Neural crest cell (in vitro differentiated cells): Measurements from ENCODE around the gene SYNGAP1. TPM values are rescaled to one million over a fixed set of nuclear protein-coding genes. Genes with fewer than 3 reads are reported as not detected.

Experiments used
- DNase-seq: peaks from one replicate; pipeline ENCODE4 v3.0.0; 2021; ENCODE audit warnings: low read depth, mixed read lengths, low spot score
- H3K27ac Mint-ChIP-seq: one replicate; pipeline ENCODE4 v1.8.0; 2021; ENCODE audit warnings: mild to moderate bottlenecking, mixed read lengths; ENCODE audit not compliant: unreplicated experiment
- H3K27me3 Mint-ChIP-seq: 2 replicates; pipeline ENCODE4 v1.8.0; 2021; ENCODE audit warnings: low read depth, mild to moderate bottlenecking, mixed read lengths
- H3K36me3 Mint-ChIP-seq: 2 replicates; pipeline ENCODE4 v1.8.0; 2021; ENCODE audit warnings: low read depth, mild to moderate bottlenecking, mixed read lengths
- H3K4me1 Mint-ChIP-seq: 2 replicates; pipeline ENCODE4 v1.8.0; 2021; ENCODE audit warnings: mixed read lengths
- H3K4me3 Mint-ChIP-seq: one replicate; pipeline ENCODE4 v1.8.0; 2021; ENCODE audit warnings: mild to moderate bottlenecking, mixed read lengths
- H3K9me3 Mint-ChIP-seq: 2 replicates; pipeline ENCODE4 v1.8.0; 2021; ENCODE audit warnings: mixed read lengths
- CTCF ChIP-seq: fragments of 200-600 bp; sonication (generic); conservative IDR thresholded peaks from 2 replicates; pipeline ENCODE4 v1.5.0; 2021; ENCODE audit warnings: antibody characterized with exemption, mild to moderate bottlenecking
- total RNA-seq: library from RNA; stranded (reverse); gene quantifications from 2 replicates; pipeline ENCODE4 v1.2.1, GENCODE V29; 2021

The SYNGAP1 gene
- total RNA-seq, 1 donor from 2014 or later = 72.4 TPM

- H3K9me3 Mint-ChIP-seq = peaks cover under 1% of the 10 kb centered on the region
- TF ChIP-seq CTCF = no peak
These were observed 33.6 kb downstream of the SYNGAP1 start for GRCh38 chr6:33453393-33454008.

GRCh38 chr6:33454009-33454946, 34.4 kb downstream of the SYNGAP1 start, which contains the start of gene ZBTB9:
TSS of gene ZBTB9 (plus strand) at chr6:33454576. CDS start at chr6:33455101, 525 bp downstream.
- Mint-ChIP-seq H3K9me3 (peaks cover 3% of the 10 kb centered on the region), H3K4me3 (peak within 1 kb of the TSS; percentile 96), H3K36me3 (peaks cover 30% of the 10 kb centered on the region), H3K27ac (peak within 1 kb of the TSS; percentile 95), H3K27me3 (peaks cover 5% of the 10 kb centered on the region), H3K4me1 (peaks cover 21% of the 10 kb centered on the region)
- TF ChIP-seq CTCF = no peak
- DNase-seq = peak; percentile 88

More at GRCh38 chr6:33453393-33454008, 33.6 kb downstream of the SYNGAP1 start:
- H3K27ac Mint-ChIP-seq = peak overlapping the region; percentile 4
- DNase-seq = no peak
- peaks cover 21% of the 10 kb centered on the region for H3K4me1 Mint-ChIP-seq
- H3K27me3 Mint-ChIP-seq = peaks cover 5% of the 10 kb centered on the region
- peak overlapping the region; percentile 96 for H3K4me3 Mint-ChIP-seq
- peaks cover 30% of the 10 kb centered on the region for H3K36me3 Mint-ChIP-seq

DNA sequence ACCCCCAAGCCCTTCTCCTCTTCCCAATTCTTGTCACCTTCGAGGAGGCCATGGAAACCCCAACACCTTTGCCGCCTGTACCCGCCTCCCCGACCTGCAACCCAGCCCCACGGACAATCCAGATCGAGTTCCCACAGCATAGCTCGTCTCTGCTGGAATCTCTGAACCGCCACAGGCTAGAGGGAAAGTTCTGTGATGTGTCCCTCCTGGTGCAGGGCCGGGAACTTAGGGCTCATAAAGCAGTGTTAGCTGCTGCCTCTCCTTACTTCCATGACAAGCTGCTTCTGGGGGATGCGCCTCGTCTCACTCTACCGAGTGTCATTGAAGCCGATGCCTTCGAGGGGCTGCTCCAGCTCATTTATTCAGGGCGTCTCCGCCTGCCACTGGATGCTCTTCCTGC, 35.2 kb downstream of the SYNGAP1 start:
- H3K36me3 Mint-ChIP-seq = peaks cover 30% of the 10 kb centered on the region
- no peak for DNase-seq
- H3K27me3 Mint-ChIP-seq = peaks cover 5% of the 10 kb centered on the region
- H3K27ac Mint-ChIP-seq = peak overlapping the region; percentile 67
- no peak for TF ChIP-seq CTCF
- H3K4me1 Mint-ChIP-seq = peaks cover 21% of the 10 kb centered on the region
- peaks cover 3% of the 10 kb centered on the region for H3K9me3 Mint-ChIP-seq
- H3K4me3 Mint-ChIP-seq = peak overlapping the region; percentile 96

DNA sequence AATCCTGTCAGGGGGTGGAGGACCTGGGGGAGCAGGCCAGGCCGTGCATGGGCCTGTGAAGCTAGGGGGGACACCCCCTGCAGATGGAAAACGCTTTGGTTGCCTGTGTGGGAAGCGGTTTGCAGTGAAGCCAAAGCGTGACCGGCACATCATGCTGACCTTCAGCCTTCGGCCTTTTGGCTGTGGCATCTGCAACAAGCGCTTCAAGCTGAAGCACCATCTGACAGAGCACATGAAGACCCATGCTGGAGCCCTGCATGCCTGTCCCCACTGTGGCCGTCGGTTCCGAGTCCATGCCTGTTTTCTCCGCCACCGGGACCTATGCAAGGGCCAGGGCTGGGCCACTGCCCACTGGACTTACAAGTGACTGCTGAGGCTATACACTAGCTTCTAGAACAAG, 36.3 kb downstream of the SYNGAP1 start:
- H3K36me3 Mint-ChIP-seq = peaks cover 30% of the 10 kb centered on the region
- H3K27me3 Mint-ChIP-seq = peaks cover 5% of the 10 kb centered on the region
- DNase-seq = no peak
- H3K4me3 Mint-ChIP-seq = peak overlapping the region; percentile 96
- no peak overlapping the region for H3K27ac Mint-ChIP-seq
- peaks cover 21% of the 10 kb centered on the region for H3K4me1 Mint-ChIP-seq
- no peak for TF ChIP-seq CTCF
- H3K9me3 Mint-ChIP-seq = peaks cover 3% of the 10 kb centered on the region

GRCh38 chr6:33458676-33459075, 38.8 kb downstream of the SYNGAP1 start:
- Mint-ChIP-seq H3K4me3 (peak overlapping the region; percentile 51), H3K4me1 (peaks cover 18% of the 10 kb centered on the region), H3K27ac (no peak overlapping the region), H3K27me3 (peaks cover 18% of the 10 kb centered on the region), H3K36me3 (peaks cover 30% of the 10 kb centered on the region), H3K9me3 (peaks cover 3% of the 10 kb centered on the region)
- no peak for DNase-seq
- TF ChIP-seq CTCF = no peak
